ENCODE measurements around the gene H2BK1.

The H2BK1 gene

DNA sequence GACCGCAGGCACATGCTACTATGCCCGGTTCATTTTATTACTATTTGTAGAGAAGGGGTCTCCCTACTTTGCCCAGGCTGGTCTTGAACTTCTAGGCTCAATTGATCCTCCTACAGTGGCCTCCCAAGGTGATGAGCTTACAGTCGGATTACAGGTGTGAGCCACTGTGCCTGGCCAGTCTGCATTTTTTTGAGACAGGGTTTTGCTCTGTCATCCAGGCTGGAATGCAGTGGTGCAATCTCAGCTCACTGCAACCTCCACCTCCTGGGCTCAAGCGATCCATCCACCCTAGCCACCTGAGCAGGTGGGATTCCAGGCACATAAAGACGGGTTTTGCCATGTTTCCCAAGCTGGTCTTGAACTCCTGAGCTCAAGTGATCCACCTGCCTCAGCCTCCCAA, 2.3 kb upstream of the H2BK1 start:
- Histone ChIP-seq H3K4me3 (ENCODE audit: low read length) (no peak overlapping the region), H2AFZ (ENCODE audit: low read depth, low read length) (no peak overlapping the region), H3K27me3 (ENCODE audit: insufficient read depth, low read length) (no peaks in the 10 kb centered on the region), H3K9me3 (ENCODE audit: low read length) (no peaks in the 10 kb centered on the region), H3K4me1 (ENCODE audit: insufficient read depth, low read length) (no peaks in the 10 kb centered on the region), H3K36me3 (ENCODE audit: insufficient read depth, low read length) (peaks cover 52% of the 10 kb centered on the region)

DNA sequence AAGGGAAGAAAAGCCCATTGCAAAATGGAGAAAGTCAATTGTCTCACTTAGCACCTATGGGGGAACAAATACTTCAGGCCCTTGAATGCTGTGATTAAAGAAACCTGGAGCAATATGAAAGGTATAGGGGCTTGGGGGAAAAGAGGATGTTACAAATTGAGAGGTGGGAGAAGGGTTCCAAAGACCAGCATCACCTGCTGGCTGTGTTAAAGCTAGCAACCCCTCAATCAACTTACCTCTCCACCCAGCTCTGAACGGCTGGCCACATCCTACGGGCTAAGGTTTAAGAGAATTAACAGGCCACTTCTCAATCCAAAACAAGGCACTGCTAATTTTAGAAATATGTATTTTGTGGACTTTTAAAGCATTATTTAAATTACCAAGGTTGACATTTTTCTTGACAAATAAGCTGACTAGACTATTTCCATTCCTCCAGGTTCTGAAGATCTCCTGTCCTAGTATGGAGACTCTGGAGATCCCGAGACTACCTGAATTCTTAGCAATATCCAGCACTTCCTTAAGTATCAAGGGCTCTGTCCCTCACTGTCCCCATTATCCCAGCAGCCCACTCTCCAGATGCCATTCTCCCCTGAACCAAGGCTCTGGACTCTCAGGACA, 976 bp upstream of the H2BK1 start:
- H3K27me3 ChIP-seq (ENCODE audit: insufficient read depth, low read length): peaks cover 7% of the 10 kb centered on the region
- no peaks in the 10 kb centered on the region for H3K9me3 ChIP-seq (ENCODE audit: low read length)
- peaks cover 39% of the 10 kb centered on the region for H3K36me3 ChIP-seq (ENCODE audit: insufficient read depth, low read length)
- H3K4me1 ChIP-seq (ENCODE audit: insufficient read depth, low read length): no peaks in the 10 kb centered on the region
- no peak overlapping the region for H2AFZ ChIP-seq (ENCODE audit: low read depth, low read length)
- H3K4me3 ChIP-seq (ENCODE audit: low read length): no peak overlapping the region

DNA sequence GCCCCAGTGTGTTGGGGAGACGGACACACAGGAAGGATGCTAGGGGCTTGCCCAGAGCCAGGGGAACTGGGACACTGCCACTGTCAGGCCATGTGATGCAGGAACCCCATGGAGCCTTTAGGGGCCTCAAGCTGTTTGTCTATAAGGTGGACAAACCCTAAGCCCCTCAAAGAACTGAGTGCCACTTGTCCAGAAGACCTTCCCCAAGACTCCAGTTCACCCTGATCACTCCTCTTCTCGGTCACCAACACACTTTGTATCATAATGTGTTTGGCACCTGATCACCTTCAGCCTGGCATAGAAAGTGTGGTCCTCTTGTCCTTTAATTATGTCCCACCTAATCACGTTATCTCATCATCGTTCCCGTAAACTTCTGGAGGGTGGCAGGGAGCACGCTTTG, 700 bp downstream of the H2BK1 start:
- Histone ChIP-seq H2AFZ (ENCODE audit: low read depth, low read length) (no peak overlapping the region), H3K27me3 (ENCODE audit: insufficient read depth, low read length) (peaks cover 22% of the 10 kb centered on the region), H3K4me1 (ENCODE audit: insufficient read depth, low read length) (no peaks in the 10 kb centered on the region), H3K4me3 (ENCODE audit: low read length) (no peak overlapping the region), H3K36me3 (ENCODE audit: insufficient read depth, low read length) (peaks cover 22% of the 10 kb centered on the region), H3K9me3 (ENCODE audit: low read length) (no peaks in the 10 kb centered on the region)

GRCh38 chr7:151208253-151208862, 1.9 kb downstream of the H2BK1 start:
- no peak overlapping the region for H3K4me3 ChIP-seq (ENCODE audit: low read length)
- no peaks in the 10 kb centered on the region for H3K9me3 ChIP-seq (ENCODE audit: low read length)
- peaks cover 10% of the 10 kb centered on the region for H3K36me3 ChIP-seq (ENCODE audit: insufficient read depth, low read length)
- no peaks in the 10 kb centered on the region for H3K4me1 ChIP-seq (ENCODE audit: insufficient read depth, low read length)
- peaks cover 27% of the 10 kb centered on the region for H3K27me3 ChIP-seq (ENCODE audit: insufficient read depth, low read length)
- H2AFZ ChIP-seq (ENCODE audit: low read depth, low read length): no peak overlapping the region

GRCh38 chr7:151207804-151208203, 2.5 kb downstream of the H2BK1 start:
- Histone ChIP-seq H3K4me3 (ENCODE audit: low read length) (no peak overlapping the region), H3K4me1 (ENCODE audit: insufficient read depth, low read length) (no peaks in the 10 kb centered on the region), H3K9me3 (ENCODE audit: low read length) (no peaks in the 10 kb centered on the region)

DNA sequence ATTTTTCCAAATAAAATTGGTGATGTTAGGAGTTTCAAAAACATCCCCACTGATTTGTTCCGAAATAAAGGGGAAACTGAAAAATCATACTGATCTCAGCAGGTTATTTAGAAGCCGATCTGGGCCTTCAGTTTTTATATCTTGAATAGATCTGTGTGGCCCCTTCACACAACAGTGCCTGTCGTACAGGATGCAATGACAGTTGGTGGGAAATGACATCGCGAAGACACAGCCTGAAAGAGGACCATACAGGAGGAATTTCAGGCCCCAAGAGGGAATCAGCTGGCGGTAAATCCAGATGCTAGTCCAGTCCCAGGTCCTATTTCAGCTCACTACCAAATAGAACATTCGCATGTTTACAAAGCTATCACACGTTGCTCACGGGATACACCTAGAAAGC, 3.0 kb downstream of the H2BK1 start:
- H2AFZ ChIP-seq (ENCODE audit: low read depth, low read length): no peak overlapping the region
- H3K36me3 ChIP-seq (ENCODE audit: insufficient read depth, low read length): peaks cover 4% of the 10 kb centered on the region
- peaks cover 35% of the 10 kb centered on the region for H3K27me3 ChIP-seq (ENCODE audit: insufficient read depth, low read length)
- H3K4me1 ChIP-seq (ENCODE audit: insufficient read depth, low read length): no peaks in the 10 kb centered on the region
- no peaks in the 10 kb centered on the region for H3K9me3 ChIP-seq (ENCODE audit: low read length)
- H3K4me3 ChIP-seq (ENCODE audit: low read length): no peak overlapping the region

More at GRCh38 chr7:151207804-151208203, 2.5 kb downstream of the H2BK1 start:
- H3K36me3 ChIP-seq (ENCODE audit: insufficient read depth, low read length): peaks cover 5% of the 10 kb centered on the region
- no peak overlapping the region for H2AFZ ChIP-seq (ENCODE audit: low read depth, low read length)
- peaks cover 32% of the 10 kb centered on the region for H3K27me3 ChIP-seq (ENCODE audit: insufficient read depth, low read length)

GRCh38 chr7:151206914-151207313, 3.4 kb downstream of the H2BK1 start:
- Histone ChIP-seq H2AFZ (ENCODE audit: low read depth, low read length) (no peak overlapping the region), H3K36me3 (ENCODE audit: insufficient read depth, low read length) (peaks cover under 1% of the 10 kb centered on the region), H3K4me1 (ENCODE audit: insufficient read depth, low read length) (no peaks in the 10 kb centered on the region), H3K9me3 (ENCODE audit: low read length) (no peaks in the 10 kb centered on the region), H3K4me3 (ENCODE audit: low read length) (no peak overlapping the region), H3K27me3 (ENCODE audit: insufficient read depth, low read length) (peaks cover 35% of the 10 kb centered on the region)

DNA sequence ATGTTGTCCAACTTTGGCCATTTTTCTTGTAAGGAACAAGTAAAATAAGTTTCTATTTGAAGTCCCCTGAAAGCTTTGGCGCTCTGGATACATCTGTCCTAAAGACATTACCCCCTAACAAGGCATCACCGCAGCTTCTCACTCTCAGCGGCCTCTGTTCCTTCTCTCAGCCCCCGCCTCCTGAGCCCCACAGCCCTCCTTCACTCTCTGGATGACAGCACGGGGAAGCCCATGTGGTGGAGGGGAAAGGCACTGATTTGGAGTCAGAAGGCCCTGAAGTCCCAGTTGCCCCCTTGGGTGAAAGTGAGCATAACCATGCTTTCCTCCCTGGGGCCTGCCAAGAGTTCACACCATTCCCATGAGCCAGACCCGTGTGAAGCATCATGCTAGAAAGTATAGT, 4.6 kb downstream of the H2BK1 start:
- no peaks in the 10 kb centered on the region for H3K9me3 ChIP-seq (ENCODE audit: low read length)
- no peaks in the 10 kb centered on the region for H3K36me3 ChIP-seq (ENCODE audit: insufficient read depth, low read length)
- H2AFZ ChIP-seq (ENCODE audit: low read depth, low read length): no peak overlapping the region
- H3K4me1 ChIP-seq (ENCODE audit: insufficient read depth, low read length): no peaks in the 10 kb centered on the region
- H3K27me3 ChIP-seq (ENCODE audit: insufficient read depth, low read length): peaks cover 46% of the 10 kb centered on the region
- no peak overlapping the region for H3K4me3 ChIP-seq (ENCODE audit: low read length)

DNA sequence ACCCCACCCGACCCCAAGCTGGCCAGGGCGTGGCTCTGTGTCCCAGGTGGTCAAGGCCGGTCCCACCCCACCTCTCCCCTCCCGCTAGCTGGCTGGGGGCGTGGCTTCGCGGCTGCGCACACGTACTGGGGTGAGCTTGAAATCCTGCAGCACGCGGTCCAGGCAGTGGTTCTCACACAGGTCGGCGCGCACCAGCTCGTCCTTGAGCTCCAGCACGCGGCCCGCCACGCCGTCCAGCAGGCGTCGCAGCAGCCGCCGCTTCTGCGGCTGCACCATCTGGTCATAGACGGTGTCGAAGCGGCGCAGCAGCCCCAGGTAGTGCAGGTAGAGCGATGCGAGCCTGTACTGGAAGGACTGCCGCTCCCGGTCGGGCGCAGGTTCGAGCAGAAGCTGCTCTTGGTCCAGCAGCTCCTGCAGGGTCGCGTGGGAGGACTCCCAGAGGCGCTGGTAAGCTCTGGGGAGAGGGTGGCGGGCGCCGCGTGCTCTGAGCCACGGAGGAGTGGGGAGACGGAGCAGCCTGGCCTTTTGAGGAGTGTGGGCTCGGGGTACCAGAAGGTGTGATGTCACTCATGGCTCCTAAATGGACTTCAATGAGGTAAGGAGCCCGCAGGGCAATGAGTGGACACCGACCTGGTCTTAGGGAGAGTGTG, 5.8 kb downstream of the H2BK1 start:
- H3K36me3 ChIP-seq (ENCODE audit: insufficient read depth, low read length): no peaks in the 10 kb centered on the region
- H3K9me3 ChIP-seq (ENCODE audit: low read length): no peaks in the 10 kb centered on the region
- H3K4me3 ChIP-seq (ENCODE audit: low read length): no peak overlapping the region
- H2AFZ ChIP-seq (ENCODE audit: low read depth, low read length): no peak overlapping the region
- H3K27me3 ChIP-seq (ENCODE audit: insufficient read depth, low read length): peaks cover 55% of the 10 kb centered on the region
- H3K4me1 ChIP-seq (ENCODE audit: insufficient read depth, low read length): no peaks in the 10 kb centered on the region

- Histone ChIP-seq H3K4me3 (ENCODE audit: low read length) (no peak overlapping the region), H3K36me3 (ENCODE audit: insufficient read depth, low read length) (no peaks in the 10 kb centered on the region), H3K4me1 (ENCODE audit: insufficient read depth, low read length) (no peaks in the 10 kb centered on the region), H3K27me3 (ENCODE audit: insufficient read depth, low read length) (peaks cover 59% of the 10 kb centered on the region), H3K9me3 (ENCODE audit: low read length) (no peaks in the 10 kb centered on the region), H2AFZ (ENCODE audit: low read depth, low read length) (no peak overlapping the region)
Observed at GRCh38 chr7:151202836-151203235, 7.5 kb downstream of the H2BK1 start.

DNA sequence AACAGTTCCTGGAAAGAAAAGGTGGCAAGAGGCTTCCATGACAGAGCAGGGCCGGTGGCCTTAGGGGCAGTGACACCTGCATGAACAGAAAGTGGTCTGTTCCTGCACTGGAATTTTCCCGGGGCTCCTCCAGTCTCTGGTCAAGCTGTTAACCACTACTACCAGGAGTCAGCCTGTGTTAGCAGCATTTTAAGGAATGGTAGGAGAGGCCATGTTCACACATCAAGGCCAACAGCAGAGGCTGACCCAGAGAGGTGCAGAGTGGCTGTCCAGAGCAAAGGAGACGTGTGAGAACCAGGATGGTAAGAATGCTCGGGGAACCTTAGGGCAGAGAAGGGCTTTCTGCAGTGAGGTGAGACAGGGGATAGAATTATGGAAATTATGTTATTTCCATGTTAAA, 8.5 kb downstream of the H2BK1 start:
- Histone ChIP-seq H3K4me1 (ENCODE audit: insufficient read depth, low read length) (no peaks in the 10 kb centered on the region), H3K27me3 (ENCODE audit: insufficient read depth, low read length) (peaks cover 64% of the 10 kb centered on the region), H3K9me3 (ENCODE audit: low read length) (no peaks in the 10 kb centered on the region), H3K36me3 (ENCODE audit: insufficient read depth, low read length) (no peaks in the 10 kb centered on the region), H3K4me3 (ENCODE audit: low read length) (no peak overlapping the region), H2AFZ (ENCODE audit: low read depth, low read length) (no peak overlapping the region)

DNA sequence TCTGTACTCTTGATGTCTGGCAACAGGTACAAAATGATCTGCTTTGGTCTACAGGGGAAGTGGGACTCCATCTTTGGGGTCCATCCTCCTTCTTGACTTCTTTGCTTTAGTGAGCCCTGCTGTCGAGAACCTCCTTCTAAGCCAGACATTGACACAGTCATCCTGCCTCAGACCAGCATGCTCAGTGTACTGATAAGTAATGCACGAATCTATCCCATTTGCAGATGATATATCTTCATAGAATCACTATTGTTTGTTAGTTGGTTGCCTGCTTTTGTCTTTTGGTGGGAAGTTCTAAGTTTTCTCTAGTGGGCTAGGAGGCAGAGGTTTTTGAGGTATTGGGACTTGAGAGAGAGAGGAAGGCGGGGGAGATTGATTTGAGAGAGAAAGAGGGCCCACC, 8.9 kb downstream of the H2BK1 start:
- no peaks in the 10 kb centered on the region for H3K9me3 ChIP-seq (ENCODE audit: low read length)
- no peak overlapping the region for H3K4me3 ChIP-seq (ENCODE audit: low read length)
- H3K4me1 ChIP-seq (ENCODE audit: insufficient read depth, low read length): no peaks in the 10 kb centered on the region
- H3K36me3 ChIP-seq (ENCODE audit: insufficient read depth, low read length): no peaks in the 10 kb centered on the region
- no peak overlapping the region for H2AFZ ChIP-seq (ENCODE audit: low read depth, low read length)
- peaks cover 65% of the 10 kb centered on the region for H3K27me3 ChIP-seq (ENCODE audit: insufficient read depth, low read length)

DNA sequence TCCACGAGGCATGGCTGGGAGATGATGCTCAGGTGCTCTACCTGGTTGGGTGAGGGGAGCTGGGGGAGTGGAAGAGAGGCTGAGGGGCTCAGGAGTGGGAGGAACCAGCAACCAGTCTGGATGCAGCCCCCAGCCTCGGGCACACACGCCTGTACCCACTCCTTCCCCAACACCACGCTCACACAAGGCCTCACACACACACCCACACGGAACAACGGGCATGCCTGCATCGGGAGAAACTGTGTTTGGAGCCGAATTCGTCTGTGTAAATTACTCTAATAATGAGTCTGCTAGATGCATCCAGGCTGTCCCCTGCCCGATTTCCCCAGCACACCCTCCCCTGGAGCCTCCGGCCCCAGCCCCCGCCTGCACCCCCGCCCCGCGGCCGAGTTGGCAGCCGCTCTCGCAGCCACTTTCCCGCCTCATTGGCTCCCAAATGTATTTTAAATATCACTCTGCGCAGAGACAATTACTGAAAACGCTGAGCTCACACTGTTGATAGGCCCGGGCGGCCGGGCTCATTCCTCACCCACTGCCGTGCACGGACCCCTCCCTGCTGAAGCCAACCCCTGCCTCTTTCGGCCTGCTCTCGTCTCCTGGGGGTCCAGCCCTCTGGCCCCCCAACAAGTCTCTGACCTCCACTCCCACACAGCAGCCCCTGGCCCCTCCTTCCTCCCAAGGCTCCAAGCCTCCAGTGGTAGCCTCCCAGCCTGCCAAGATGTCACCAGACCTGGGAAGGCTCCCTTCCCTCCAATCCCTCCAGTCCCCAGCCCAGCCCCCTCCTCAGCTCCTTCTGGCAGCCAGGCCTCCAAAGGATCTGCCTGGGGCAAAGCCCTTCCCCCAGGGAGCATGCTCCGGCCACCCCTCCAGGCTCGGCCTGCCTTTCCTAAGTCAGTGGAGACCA, 11.1 kb downstream of the H2BK1 start:
- no peaks in the 10 kb centered on the region for H3K4me1 ChIP-seq (ENCODE audit: insufficient read depth, low read length)
- H3K4me3 ChIP-seq (ENCODE audit: low read length): no peak overlapping the region
- no peak overlapping the region for H2AFZ ChIP-seq (ENCODE audit: low read depth, low read length)
- no peaks in the 10 kb centered on the region for H3K9me3 ChIP-seq (ENCODE audit: low read length)
- peaks cover 58% of the 10 kb centered on the region for H3K27me3 ChIP-seq (ENCODE audit: insufficient read depth, low read length)
- H3K36me3 ChIP-seq (ENCODE audit: insufficient read depth, low read length): no peaks in the 10 kb centered on the region
